Parathyroid adenoma (tissue), 2 donors: ENCODE data around the gene TRDN.

Experiments
- H2AFZ ChIP-seq: fragments of 300-600 bp; sonication (generic); one replicate; pipeline ENCODE4 v1.7.0; 2017; ENCODE audit warnings: antibody characterized with exemption, mild to moderate bottlenecking
- H3K27ac ChIP-seq: fragments of 300-600 bp; sonication (generic); one replicate; pipeline ENCODE4 v1.7.0; 2017
- H3K27me3 ChIP-seq: fragments of 300-600 bp; sonication (generic); one replicate; pipeline ENCODE4 v1.7.0; 2017; ENCODE audit warnings: low read length; ENCODE audit not compliant: control insufficient read depth, insufficient read depth
- H3K36me3 ChIP-seq: fragments of 300-600 bp; sonication (generic); one replicate; pipeline ENCODE4 v1.7.0; 2017; ENCODE audit warnings: low read length; ENCODE audit not compliant: control insufficient read depth, insufficient read depth
- H3K4me1 ChIP-seq: fragments of 300-600 bp; sonication (generic); one replicate; pipeline ENCODE4 v1.7.0; 2017; ENCODE audit warnings: control low read depth
- H3K4me2 ChIP-seq: fragments of 300-600 bp; sonication (generic); one replicate; pipeline ENCODE4 v1.7.0; 2017; ENCODE audit warnings: low read length
- H3K4me3 ChIP-seq: fragments of 300-600 bp; sonication (generic); one replicate; pipeline ENCODE4 v1.7.0; 2017; ENCODE audit warnings: low read depth, low read length
- H3K79me2 ChIP-seq: fragments of 300-600 bp; sonication (generic); one replicate; pipeline ENCODE4 v1.7.0; 2017; ENCODE audit warnings: control low read depth
- H3K9ac ChIP-seq: fragments of 300-600 bp; sonication (generic); one replicate; pipeline ENCODE4 v1.7.0; 2017; ENCODE audit warnings: mild to moderate bottlenecking
- H3K9me3 ChIP-seq: fragments of 300-600 bp; sonication (generic); one replicate; pipeline ENCODE4 v1.7.0; 2017; ENCODE audit warnings: low read length; ENCODE audit not compliant: control insufficient read depth
- TF ChIP-seq, protein P1 (sequence below): fragments of 300-600 bp; sonication (generic); IDR thresholded peaks from one replicate; pipeline ENCODE4 v1.7.0; 2017; ENCODE audit warnings: antibody characterized with exemption, mild to moderate bottlenecking
- donor health status: primary hyperparathyroidism.

TRDN gene

GRCh38 chr6:123171341-123172115, 465.2 kb downstream of the TRDN start:
- Histone ChIP-seq H3K9me3 (no peaks in the 10 kb centered on the region), H3K4me1 (no peaks in the 10 kb centered on the region), H3K79me2 (no peaks in the 10 kb centered on the region), H3K4me3 (no peak overlapping the region), H3K9ac (no peak overlapping the region), H3K27me3 (no peaks in the 10 kb centered on the region), H3K4me2 (no peak overlapping the region), H3K36me3 (no peaks in the 10 kb centered on the region), H3K27ac (no peak overlapping the region), H2AFZ (no peak overlapping the region)
- TF ChIP-seq, protein P1, sequence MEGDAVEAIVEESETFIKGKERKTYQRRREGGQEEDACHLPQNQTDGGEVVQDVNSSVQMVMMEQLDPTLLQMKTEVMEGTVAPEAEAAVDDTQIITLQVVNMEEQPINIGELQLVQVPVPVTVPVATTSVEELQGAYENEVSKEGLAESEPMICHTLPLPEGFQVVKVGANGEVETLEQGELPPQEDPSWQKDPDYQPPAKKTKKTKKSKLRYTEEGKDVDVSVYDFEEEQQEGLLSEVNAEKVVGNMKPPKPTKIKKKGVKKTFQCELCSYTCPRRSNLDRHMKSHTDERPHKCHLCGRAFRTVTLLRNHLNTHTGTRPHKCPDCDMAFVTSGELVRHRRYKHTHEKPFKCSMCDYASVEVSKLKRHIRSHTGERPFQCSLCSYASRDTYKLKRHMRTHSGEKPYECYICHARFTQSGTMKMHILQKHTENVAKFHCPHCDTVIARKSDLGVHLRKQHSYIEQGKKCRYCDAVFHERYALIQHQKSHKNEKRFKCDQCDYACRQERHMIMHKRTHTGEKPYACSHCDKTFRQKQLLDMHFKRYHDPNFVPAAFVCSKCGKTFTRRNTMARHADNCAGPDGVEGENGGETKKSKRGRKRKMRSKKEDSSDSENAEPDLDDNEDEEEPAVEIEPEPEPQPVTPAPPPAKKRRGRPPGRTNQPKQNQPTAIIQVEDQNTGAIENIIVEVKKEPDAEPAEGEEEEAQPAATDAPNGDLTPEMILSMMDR, result no peak

DNA sequence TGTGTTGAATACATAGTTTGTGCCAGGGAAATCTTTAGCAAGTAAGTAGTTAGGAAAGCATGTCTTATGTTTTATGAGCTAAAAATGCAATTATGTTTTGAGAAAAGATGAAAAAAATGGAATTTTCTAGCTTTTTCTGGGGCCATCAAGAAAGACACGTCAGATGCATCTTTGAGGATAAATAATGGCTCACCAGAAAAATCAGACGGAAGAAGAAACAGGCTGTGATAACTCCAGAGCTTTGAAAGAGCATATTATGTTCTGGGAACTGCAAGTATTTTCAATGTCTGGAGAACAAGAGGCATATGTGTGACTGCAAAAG, 467.0 kb downstream of the TRDN start:
- Histone ChIP-seq H3K27ac (no peak overlapping the region), H3K4me1 (no peaks in the 10 kb centered on the region), H3K4me2 (no peak overlapping the region), H2AFZ (no peak overlapping the region), H3K36me3 (no peaks in the 10 kb centered on the region), H3K4me3 (no peak overlapping the region), H3K27me3 (no peaks in the 10 kb centered on the region), H3K9ac (no peak overlapping the region), H3K9me3 (no peaks in the 10 kb centered on the region), H3K79me2 (no peaks in the 10 kb centered on the region)
- TF ChIP-seq, protein P1, result no peak

DNA sequence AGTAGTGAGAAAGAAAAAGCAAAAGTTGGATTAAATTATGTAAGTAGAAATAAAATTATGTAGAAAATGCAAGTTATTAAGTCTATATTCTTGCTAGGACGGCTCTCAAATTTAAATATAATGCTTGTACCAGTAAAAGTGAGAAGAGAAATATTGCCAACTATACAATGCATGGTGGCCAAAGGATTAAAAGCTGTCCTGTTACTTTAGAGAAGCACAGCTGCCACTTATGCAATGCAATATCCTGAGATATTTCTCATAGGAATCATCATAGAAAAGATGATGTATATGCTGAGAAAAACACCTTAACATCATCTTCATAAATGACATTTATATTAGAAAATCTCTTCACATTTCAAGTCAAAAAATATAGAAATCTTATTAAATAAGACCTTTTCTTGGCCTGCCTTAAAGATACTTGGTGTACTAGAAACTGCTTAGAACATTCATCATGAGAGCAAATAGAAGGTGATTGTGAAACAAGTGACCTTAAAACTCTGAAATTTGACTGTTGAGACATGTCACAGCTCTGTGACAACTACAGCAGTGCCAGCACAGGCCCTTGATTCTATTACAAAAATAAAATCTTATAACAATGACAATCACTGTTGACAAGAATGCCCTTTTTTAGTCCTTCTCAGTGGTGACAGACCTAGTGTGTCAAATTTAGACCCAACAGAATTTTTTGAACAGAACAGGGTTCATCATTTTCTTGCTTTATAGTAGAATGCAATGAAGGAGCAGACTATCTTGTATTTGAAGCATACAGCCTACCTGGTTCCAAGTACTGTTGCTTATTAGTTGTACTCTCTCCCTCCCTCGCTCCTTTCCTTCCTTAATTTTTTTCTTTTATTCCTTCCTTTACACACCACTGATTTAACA, 467.6 kb downstream of the TRDN start:
- no peak overlapping the region for H2AFZ ChIP-seq
- no peak overlapping the region for H3K4me3 ChIP-seq
- H3K36me3 ChIP-seq, result no peaks in the 10 kb centered on the region
- no peaks in the 10 kb centered on the region for H3K4me1 ChIP-seq
- H3K4me2 ChIP-seq, result no peak overlapping the region
- no peaks in the 10 kb centered on the region for H3K79me2 ChIP-seq
- no peak overlapping the region for H3K27ac ChIP-seq
- H3K27me3 ChIP-seq, result no peaks in the 10 kb centered on the region
- H3K9ac ChIP-seq, result no peak overlapping the region
- no peaks in the 10 kb centered on the region for H3K9me3 ChIP-seq
- TF ChIP-seq, protein P1, result no peak

- H3K36me3 ChIP-seq, result no peaks in the 10 kb centered on the region
- H3K27me3 ChIP-seq, result no peaks in the 10 kb centered on the region
- H3K79me2 ChIP-seq, result no peaks in the 10 kb centered on the region
- H2AFZ ChIP-seq, result no peak overlapping the region
- H3K27ac ChIP-seq, result no peak overlapping the region
- no peak overlapping the region for H3K4me3 ChIP-seq
- H3K4me1 ChIP-seq, result no peaks in the 10 kb centered on the region
- H3K4me2 ChIP-seq, result no peak overlapping the region
- H3K9ac ChIP-seq, result no peak overlapping the region
- no peaks in the 10 kb centered on the region for H3K9me3 ChIP-seq
- TF ChIP-seq, protein P1, result no peak
Observed at GRCh38 chr6:123168466-123168865, 468.3 kb downstream of the TRDN start.
